OCI-LY3 (cell line): ENCODE results near the gene NDRG2.

Source experiments
- EZH2phosphoT487 ChIP-seq: fragments of 200-600 bp; shearing (Covaris generic); IDR thresholded peaks from 2 replicates; pipeline ENCODE4 v1.6.1; 2018; ENCODE audit warnings: antibody characterized with exemption, mixed run types, low read depth
- TF ChIP-seq, protein P1 (sequence below): fragments of 200-600, 300-600 bp; sonication (generic); IDR thresholded peaks from 2 replicates; pipeline ENCODE4 v1.5.1; 2014; ENCODE audit warnings: antibody characterized with exemption, low read length, low read depth

DNA sequence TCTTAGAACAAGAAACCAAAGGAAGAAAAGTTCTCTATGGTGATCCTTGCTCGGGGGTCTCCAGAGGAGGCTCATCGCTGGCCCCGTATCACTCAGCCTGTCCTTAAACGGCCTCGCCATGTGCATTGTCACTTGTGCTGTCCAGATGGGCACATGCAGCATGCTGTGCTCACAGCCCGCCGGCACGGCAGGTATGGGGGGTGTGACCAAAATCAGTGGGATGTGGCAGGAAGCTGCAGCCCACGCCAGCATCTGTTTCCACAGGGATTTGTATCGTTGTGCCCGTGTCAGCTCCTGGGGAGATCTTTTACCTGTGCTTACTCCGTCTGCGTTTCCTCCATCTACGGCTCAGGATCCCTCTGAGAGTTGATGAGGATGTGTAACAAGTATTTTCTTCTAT, 28.3 kb downstream of the NDRG2 start:
- TF ChIP-seq, protein P1, sequence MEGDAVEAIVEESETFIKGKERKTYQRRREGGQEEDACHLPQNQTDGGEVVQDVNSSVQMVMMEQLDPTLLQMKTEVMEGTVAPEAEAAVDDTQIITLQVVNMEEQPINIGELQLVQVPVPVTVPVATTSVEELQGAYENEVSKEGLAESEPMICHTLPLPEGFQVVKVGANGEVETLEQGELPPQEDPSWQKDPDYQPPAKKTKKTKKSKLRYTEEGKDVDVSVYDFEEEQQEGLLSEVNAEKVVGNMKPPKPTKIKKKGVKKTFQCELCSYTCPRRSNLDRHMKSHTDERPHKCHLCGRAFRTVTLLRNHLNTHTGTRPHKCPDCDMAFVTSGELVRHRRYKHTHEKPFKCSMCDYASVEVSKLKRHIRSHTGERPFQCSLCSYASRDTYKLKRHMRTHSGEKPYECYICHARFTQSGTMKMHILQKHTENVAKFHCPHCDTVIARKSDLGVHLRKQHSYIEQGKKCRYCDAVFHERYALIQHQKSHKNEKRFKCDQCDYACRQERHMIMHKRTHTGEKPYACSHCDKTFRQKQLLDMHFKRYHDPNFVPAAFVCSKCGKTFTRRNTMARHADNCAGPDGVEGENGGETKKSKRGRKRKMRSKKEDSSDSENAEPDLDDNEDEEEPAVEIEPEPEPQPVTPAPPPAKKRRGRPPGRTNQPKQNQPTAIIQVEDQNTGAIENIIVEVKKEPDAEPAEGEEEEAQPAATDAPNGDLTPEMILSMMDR = no peak
- no peak for TF ChIP-seq EZH2phosphoT487
